Measurements from ENCODE around the gene POGZ. TPM values are rescaled to one million over a fixed set of nuclear protein-coding genes. Genes with fewer than 3 reads are reported as not detected.
A peak's percentile ranks its signal among the peaks of the same experiment; 100 is the strongest.

POGZ gene
- total RNA-seq (2021) (98.4 and 102 TPM in 2 replicates), Bru-seq, nascent RNA (percentile 93 among the genes with signal in this experiment), BruChase-seq, experiment 1, labeled RNA remaining after a 2-hour chase (percentile 96 among the genes with signal in this experiment), BruChase-seq, experiment 2, labeled RNA remaining after a 6-hour chase (percentile 93 among the genes with signal in this experiment)
- long read RNA-seq, partial matches to known transcripts: 3 of 21 reads
- long read RNA-seq, other reads (novel, unspliced or antisense): 15 of 21 reads

GRCh38 chr1:151459331-151460046 lies at the start of gene POGZ:
TSS of gene POGZ (minus strand) at chr1:151459494. CDS start at chr1:151442204, 17,290 bp downstream.
- H3K4me3 ChIP-seq (ENCODE audit: low read depth, low read length, poor library complexity, severe bottlenecking): peak within 1 kb of the TSS; percentile 85
- CTCF ChIA-PET: no interaction called here
- peaks cover 15% of the 10 kb centered on the region for H3K4me1 ChIP-seq (ENCODE audit: insufficient read depth, low read length, poor library complexity, severe bottlenecking)
- intact Hi-C loops (cut with micrococcal nuclease; ENCODE audit: unreplicated experiment): loop anchor here (2.0 kb wide), 1 partner anchor 13 kb away; no protein-coding TSS in a partner anchor
- peaks cover 3% of the 10 kb centered on the region for H3K36me3 ChIP-seq (ENCODE audit: insufficient read depth, low read length, poor library complexity, severe bottlenecking)
- no TSS peak for BruUV-seq (replicated peaks)
- no peaks in the 10 kb centered on the region for H3K27me3 ChIP-seq (replicated peaks; ENCODE audit: insufficient read depth, low read depth, low read length, poor library complexity)
- H3K27ac ChIP-seq (ENCODE audit: low read depth, low read length, poor library complexity, severe bottlenecking): peak within 1 kb of the TSS; percentile 92
- POLR2A ChIA-PET (ENCODE audit: low non-redundant PET): interaction anchor here (0.6 kb wide), 1 partner anchor 26 kb away, joined by 3 read pairs; no protein-coding TSS in a partner anchor
- H3K9me3 ChIP-seq (ENCODE audit: low read depth, low read length, poor library complexity, severe bottlenecking): no peaks in the 10 kb centered on the region
- TF ChIP-seq EZH2 (IDR thresholded peaks at IDR 0.05; ENCODE audit: borderline replicate concordance, low read depth, low read length, poor library complexity, severe bottlenecking): no peak
- TF ChIP-seq CTCF (conservative IDR thresholded peaks at IDR 0.05; ENCODE audit: low read depth, low read length): no peak
- peak; percentile 99 for DNase-seq (ENCODE audit: low spot score)

- POLR2A ChIA-PET (ENCODE audit: low non-redundant PET): no interaction called here
- no TSS peak for BruUV-seq (replicated peaks)
- Histone ChIP-seq H3K27me3 (replicated peaks; ENCODE audit: insufficient read depth, low read depth, low read length, poor library complexity) (no peaks in the 10 kb centered on the region), H3K4me3 (ENCODE audit: low read depth, low read length, poor library complexity, severe bottlenecking) (no peak overlapping the region), H3K27ac (ENCODE audit: low read depth, low read length, poor library complexity, severe bottlenecking) (no peak overlapping the region), H3K4me1 (ENCODE audit: insufficient read depth, low read length, poor library complexity, severe bottlenecking) (peaks cover 14% of the 10 kb centered on the region), H3K9me3 (ENCODE audit: low read depth, low read length, poor library complexity, severe bottlenecking) (no peaks in the 10 kb centered on the region), H3K36me3 (ENCODE audit: insufficient read depth, low read length, poor library complexity, severe bottlenecking) (no peaks in the 10 kb centered on the region)
- intact Hi-C loops (cut with micrococcal nuclease; ENCODE audit: unreplicated experiment): no loop called here
- CTCF ChIA-PET: no interaction called here
- TF ChIP-seq CTCF (conservative IDR thresholded peaks at IDR 0.05; ENCODE audit: low read depth, low read length): no peak
- no peak for TF ChIP-seq EZH2 (IDR thresholded peaks at IDR 0.05; ENCODE audit: borderline replicate concordance, low read depth, low read length, poor library complexity, severe bottlenecking)
- DNase-seq (ENCODE audit: low spot score): no peak
Measured at GRCh38 chr1:151508833-151509232, 49.5 kb upstream of the POGZ start.

- H3K27ac ChIP-seq (ENCODE audit: low read depth, low read length, poor library complexity, severe bottlenecking): no peak overlapping the region
- no TSS peak for BruUV-seq (replicated peaks)
- no peaks in the 10 kb centered on the region for H3K27me3 ChIP-seq (replicated peaks; ENCODE audit: insufficient read depth, low read depth, low read length, poor library complexity)
- TF ChIP-seq CTCF (conservative IDR thresholded peaks at IDR 0.05; ENCODE audit: low read depth, low read length): no peak
- TF ChIP-seq EZH2 (IDR thresholded peaks at IDR 0.05; ENCODE audit: borderline replicate concordance, low read depth, low read length, poor library complexity, severe bottlenecking): no peak
- intact Hi-C loops (cut with micrococcal nuclease; ENCODE audit: unreplicated experiment): no loop called here
- no peak overlapping the region for H3K4me3 ChIP-seq (ENCODE audit: low read depth, low read length, poor library complexity, severe bottlenecking)
- H3K36me3 ChIP-seq (ENCODE audit: insufficient read depth, low read length, poor library complexity, severe bottlenecking): no peaks in the 10 kb centered on the region
- ChIA-PET CTCF (no interaction called here), POLR2A (ENCODE audit: low non-redundant PET) (no interaction called here)
- H3K9me3 ChIP-seq (ENCODE audit: low read depth, low read length, poor library complexity, severe bottlenecking): no peaks in the 10 kb centered on the region
- no peaks in the 10 kb centered on the region for H3K4me1 ChIP-seq (ENCODE audit: insufficient read depth, low read length, poor library complexity, severe bottlenecking)
- DNase-seq (ENCODE audit: low spot score): no peak
Measured at GRCh38 chr1:151504759-151505158, 45.5 kb upstream of the POGZ start.
